K562 (cell line): ENCODE measurements around the gene KCNQ2. TPM values are rescaled to one million over a fixed set of nuclear protein-coding genes. Genes with fewer than 3 reads are reported as not detected.

Source experiments
- C11orf30 ChIP-seq: fragments of 450-650 bp; IDR thresholded peaks from 2 replicates; pipeline ENCODE4 v1.6.1; 2016; ENCODE audit warnings: low read depth, mild to moderate bottlenecking
- HSF4 ChIP-seq: fragments of 250-450 bp; sonication (Bioruptor Pico); IDR thresholded peaks from 2 replicates; pipeline ENCODE4 v2.1.2; 2022; ENCODE audit warnings: mild to moderate bottlenecking, moderate library complexity, borderline replicate concordance
- KLF10 ChIP-seq: fragments of 250-450 bp; sonication (Bioruptor Pico); IDR thresholded peaks from 2 replicates; pipeline ENCODE4 v1.6.1; 2021; ENCODE audit warnings: matching md5 sums
- MAFG ChIP-seq: fragments of 450-650 bp; conservative IDR thresholded peaks from 2 replicates; pipeline ENCODE4 v1.6.1; 2016; ENCODE audit warnings: missing genetic modification characterization, missing compliant biosample characterization
- NFE2 ChIP-seq: IDR thresholded peaks from 2 replicates; pipeline ENCODE4 v1.6.1; 2014; ENCODE audit warnings: antibody characterized with exemption, low read depth
- REST ChIP-seq, 2 experiments: fragments of 450-650 bp; formaldehyde crosslinking in 1 of 2; IDR thresholded peaks; 2 replicates each; pipeline versions ENCODE4 v1.4.0 to v1.6.1; 2014 to 2020; ENCODE audit warnings: mild to moderate bottlenecking in 2 of 2, borderline replicate concordance in 1 of 2, low read depth in 1 of 2
- SIN3A ChIP-seq, 2 experiments: fragments of 150-350 bp in 1 of 2; IDR thresholded peaks; 2 replicates each; pipeline ENCODE4 v1.6.1; 2011 to 2016; ENCODE audit warnings: borderline replicate concordance in 2 of 2, low read depth in 2 of 2, low read length in 2 of 2, mild to moderate bottlenecking in 2 of 2, moderate library complexity in 2 of 2; ENCODE audit not compliant: control insufficient read depth in 1 of 2
- SNRNP70 ChIP-seq: fragments of 200-400 bp; formaldehyde crosslinking; optimal IDR thresholded peaks from 2 replicates; pipeline ENCODE3; 2017; ENCODE audit warnings: low read depth, low read length
- SRF ChIP-seq, 2 experiments: fragments of 250-450, 450-650 bp in 1 of 2; sonication (Bioruptor Pico) in 1 of 2; sonication (generic) in 1 of 2; formaldehyde crosslinking; IDR thresholded peaks; 2 replicates each; pipeline versions ENCODE4 v1.5.0 to v1.5.1; 2020 to 2022; ENCODE audit warnings: mild to moderate bottlenecking in 1 of 2, missing genetic modification reagents in 1 of 2
- SRSF9 ChIP-seq: fragments of 200-400 bp; formaldehyde crosslinking; IDR thresholded peaks from 2 replicates; pipeline ENCODE4 v1.6.1; 2017; ENCODE audit warnings: low read depth, low read length, borderline replicate concordance
- USF1 ChIP-seq: sonication (generic); formaldehyde crosslinking; IDR thresholded peaks from 2 replicates; pipeline ENCODE4 v1.9.0; 2022; ENCODE audit warnings: mild to moderate bottlenecking, missing genetic modification reagents
- USF2 ChIP-seq: sonication (generic); formaldehyde crosslinking; IDR thresholded peaks from 2 replicates; pipeline ENCODE4 v1.5.0; 2020; ENCODE audit warnings: missing genetic modification reagents
- XRCC4 ChIP-seq: IDR thresholded peaks from one replicate; pipeline ENCODE4 v1.6.1; 2011; ENCODE audit not compliant: insufficient read depth, insufficient read length; ENCODE audit errors: extremely low read depth
- ZNF140 ChIP-seq: fragments of 250-450 bp; sonication (Bioruptor Pico); IDR thresholded peaks from 2 replicates; pipeline ENCODE4 v1.8.0; 2021; ENCODE audit warnings: moderate library complexity, mild to moderate bottlenecking, inconsistent platforms
- ZNF76 ChIP-seq: fragments of 250-450 bp; sonication (Bioruptor Pico); IDR thresholded peaks from 2 replicates; pipeline ENCODE4 v1.4.0; 2020; ENCODE audit warnings: mild to moderate bottlenecking, moderate library complexity, borderline replicate concordance
- polyA plus RNA-seq, 8 experiments: library from polyadenylated mRNA; depleted of rRNA in 4 of 8; stranded (reverse) in 5 of 8; unstranded in 3 of 8; fragments of >200 nt; fragmentation: Nextera tagmentation in 2 of 8; fragmentation: Illumina TruSeq in 1 of 8; extraction: Ambion mirVana in 2 of 8; extraction: Trizol in 1 of 8; gene quantifications; 2 replicates each; pipeline versions ENCODE4 v1.2.1 to v1.2.3, GENCODE V29; 2011 to 2014; ENCODE audit warnings: inconsistent platforms in 1 of 8, missing spikeins in 1 of 8
- total RNA-seq, 7 experiments: library from RNA; depleted of rRNA in 6 of 7; stranded (reverse); fragments of >200 nt in 6 of 7; fragmentation: Illumina TruSeq in 2 of 7; extraction: Trizol in 2 of 7; gene quantifications; 2 replicates each; pipeline versions ENCODE4 v1.2.1 to v1.2.3, GENCODE V29; 2011 to 2021; ENCODE audit warnings: low replicate concordance in 1 of 7
- TF ChIP-seq, protein P1 (sequence below): fragments of 250-450 bp; sonication (Bioruptor Pico); IDR thresholded peaks from 2 replicates; pipeline ENCODE4 v1.5.0; 2020; ENCODE audit warnings: mild to moderate bottlenecking, borderline replicate concordance

KCNQ2 gene
- total and polyA plus RNA-seq, 9 of the 15 experiments (the other 6 are each of a cell fraction or from before 2014, with no cell fraction given): 0.13 to 0.16 TPM; not detected in 7

GRCh38 chr20:63481503-63481902, 9.0 kb upstream of the KCNQ2 start (continued):
- TF ChIP-seq REST (IDR thresholded peaks at IDR 0.05; ENCODE audit: borderline replicate concordance): no peak
- TF ChIP-seq REST (CRISPR knock-in tag; IDR thresholded peaks at IDR 0.05; ENCODE audit: low read depth): no peak
- no peak for TF ChIP-seq SNRNP70
- no peak for TF ChIP-seq SRF (CRISPR knock-in tag; IDR thresholded peaks at IDR 0.05)
- no peak for TF ChIP-seq XRCC4
- no peak for TF ChIP-seq NFE2
- peak; percentile 84 for TF ChIP-seq C11orf30
- no peak for TF ChIP-seq HSF4
- TF ChIP-seq ZNF140 (CRISPR knock-in tag): no peak
- TF ChIP-seq MAFG (tag): peak; percentile 70
- TF ChIP-seq SIN3A (IDR thresholded peaks at IDR 0.05; ENCODE audit: borderline replicate concordance in 2 of 2, control insufficient read depth in 1 of 2, low read depth in 2 of 2, low read length in 2 of 2): no peak
- no peak for TF ChIP-seq ZNF76 (CRISPR knock-in tag)
- TF ChIP-seq, protein P1, sequence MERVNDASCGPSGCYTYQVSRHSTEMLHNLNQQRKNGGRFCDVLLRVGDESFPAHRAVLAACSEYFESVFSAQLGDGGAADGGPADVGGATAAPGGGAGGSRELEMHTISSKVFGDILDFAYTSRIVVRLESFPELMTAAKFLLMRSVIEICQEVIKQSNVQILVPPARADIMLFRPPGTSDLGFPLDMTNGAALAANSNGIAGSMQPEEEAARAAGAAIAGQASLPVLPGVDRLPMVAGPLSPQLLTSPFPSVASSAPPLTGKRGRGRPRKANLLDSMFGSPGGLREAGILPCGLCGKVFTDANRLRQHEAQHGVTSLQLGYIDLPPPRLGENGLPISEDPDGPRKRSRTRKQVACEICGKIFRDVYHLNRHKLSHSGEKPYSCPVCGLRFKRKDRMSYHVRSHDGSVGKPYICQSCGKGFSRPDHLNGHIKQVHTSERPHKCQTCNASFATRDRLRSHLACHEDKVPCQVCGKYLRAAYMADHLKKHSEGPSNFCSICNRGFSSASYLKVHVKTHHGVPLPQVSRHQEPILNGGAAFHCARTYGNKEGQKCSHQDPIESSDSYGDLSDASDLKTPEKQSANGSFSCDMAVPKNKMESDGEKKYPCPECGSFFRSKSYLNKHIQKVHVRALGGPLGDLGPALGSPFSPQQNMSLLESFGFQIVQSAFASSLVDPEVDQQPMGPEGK (CRISPR knock-in tag): no peak
- no peak for TF ChIP-seq KLF10 (CRISPR knock-in tag)
- peak; percentile 55 for TF ChIP-seq USF2
- peak; percentile 65 for TF ChIP-seq USF1
- no peak for TF ChIP-seq SRSF9
